ENCODE results near the gene TEK. TPM values are rescaled to one million over a fixed set of nuclear protein-coding genes. Genes with fewer than 3 reads are reported as not detected.

The TEK gene
- 0.04 and 0.05 TPM in 2 replicates for polyA plus RNA-seq (2011; rRNA removed)
- not detected in 2 replicates for polyA plus RNA-seq (2012; cell fraction: cytosol; rRNA removed)
- polyA plus RNA-seq (2012; cell fraction: nucleus; rRNA removed) = not detected in 2 replicates
- polyA plus RNA-seq (2017; fragmentation: RNase III; extraction: RNeasy Plus Mini Kit Qiagen cat#74134 plus additional on column Dnase treatment) = 0.04 TPM in 1 of 3 replicates, not detected in the others
- polyA minus RNA-seq (2011; rRNA and poly(A)+ RNA removed) = 0.05 TPM in 1 of 2 replicates, not detected in the other

DNA sequence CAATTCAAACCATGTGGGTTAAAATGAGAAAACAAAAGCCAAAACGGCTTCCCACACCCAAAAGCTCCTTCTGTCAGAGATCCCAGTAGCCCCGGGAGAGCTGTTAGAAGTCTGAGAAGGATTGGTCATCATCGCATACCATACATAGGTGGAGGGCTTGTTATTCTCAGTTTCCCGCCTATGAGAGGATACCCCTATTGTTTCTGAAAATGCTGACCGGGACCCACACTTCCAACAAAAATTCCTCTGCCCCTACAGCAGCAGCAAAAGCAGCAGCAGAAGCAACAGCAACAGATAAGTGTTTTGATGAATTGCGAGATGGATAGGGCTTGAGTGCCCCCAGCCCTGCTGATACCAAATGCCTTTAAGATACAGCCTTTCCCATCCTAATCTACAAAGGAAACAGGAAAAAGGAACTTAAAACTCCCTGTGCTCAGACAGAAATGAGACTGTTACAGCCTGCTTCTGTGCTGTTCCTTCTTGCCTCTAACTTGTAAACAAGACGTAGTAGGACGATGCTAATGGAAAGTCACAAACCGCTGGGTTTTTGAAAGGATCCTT is at the start of gene TEK:
TSS of gene TEK (plus strand) at position 245 of the 561 bp plus-strand sequence. CDS start 366 bp downstream, outside the sequence.
- no peak for FAIRE-seq
- CTCF ChIA-PET = interaction anchor here (1.2 kb wide), 1 partner anchor 9 kb away, joined by 3 read pairs; no protein-coding TSS in a partner anchor

DNA sequence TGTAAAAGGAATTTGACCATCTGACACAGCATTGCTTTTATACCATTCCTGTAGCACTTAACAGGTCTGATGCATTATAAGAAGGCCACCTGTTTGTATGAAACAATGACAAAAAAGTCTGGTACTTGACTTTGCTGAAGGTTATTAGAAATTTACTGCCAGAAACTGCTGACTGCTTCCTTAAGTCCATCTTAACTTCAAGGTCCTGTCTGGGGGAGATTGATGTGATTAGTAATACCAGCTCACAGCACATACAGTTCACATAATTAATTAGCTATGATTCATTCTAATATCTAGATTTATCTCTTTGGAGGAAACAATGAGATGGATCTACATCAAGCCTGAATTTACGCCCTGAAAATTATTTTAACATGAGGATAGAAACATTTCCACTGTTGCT is 49.6 kb upstream of the TEK start:
- no peak overlapping the region for H3K4me2 ChIP-seq
- WGBS (ENCODE audit: missing lambda C conversion rate) = 100% methylated on average over 1 of the region's 1 CpG
- H3K27ac ChIP-seq = no peak overlapping the region
- ATAC-seq (no peak), FAIRE-seq (no peak), DNase-seq (ENCODE audit: low read depth in 1 of 2, low spot score in 1 of 2) (no peak)
- peaks cover 6% of the 10 kb centered on the region; the same call in 2 of the 3 replicates for H3K4me1 ChIP-seq
- H3K9me3 ChIP-seq = no peaks in the 10 kb centered on the region
- CTCF ChIA-PET = interaction anchor here (1.0 kb wide), 1 partner anchor 17 kb away, joined by 3 read pairs; no protein-coding TSS in a partner anchor
- no peak overlapping the region for H3K4me3 ChIP-seq
- POLR2A ChIA-PET = no interaction called here
- TF ChIP-seq ESRRA (IDR thresholded peaks at IDR 0.05; ENCODE audit: borderline replicate concordance, low read length) (no peak), CHD2 (IDR thresholded peaks at IDR 0.05; ENCODE audit: low read length, partially characterized antibody) (no peak), HMGXB4 (CRISPR knock-in tag; IDR thresholded peaks at IDR 0.05; ENCODE audit: borderline replicate concordance) (no peak), MAZ (IDR thresholded peaks at IDR 0.05; ENCODE audit: borderline replicate concordance, low read depth, low read length) (no peak), NR3C1 (IDR thresholded peaks at IDR 0.05) (no peak), HOXB5 (CRISPR knock-in tag; IDR thresholded peaks at IDR 0.05) (no peak), HOXA7 (CRISPR knock-in tag; IDR thresholded peaks at IDR 0.05) (no peak), KDM1A (IDR thresholded peaks at IDR 0.05; ENCODE audit: low read depth) (no peak), EP300 (IDR thresholded peaks at IDR 0.05) (no peak), USF2 (IDR thresholded peaks at IDR 0.05) (no peak), EHF (CRISPR knock-in tag; IDR thresholded peaks at IDR 0.05) (no peak), HOXB13 (CRISPR knock-in tag; IDR thresholded peaks at IDR 0.05; ENCODE audit: low read depth) (no peak)

More for the DNA sequence above, at the start of gene TEK:
- Histone ChIP-seq H3K4me3 (no peak within 1 kb of the TSS), H3K4me2 (no peak within 1 kb of the TSS), H3K27ac (no peak within 1 kb of the TSS), H3K4me1 (no peaks in the 10 kb centered on the region), H3K9me3 (no peaks in the 10 kb centered on the region)
- DNase-seq (ENCODE audit: low read depth in 1 of 2, low spot score in 1 of 2) = no peak
- POLR2A ChIA-PET = no interaction called here
- TF ChIP-seq MAX (IDR thresholded peaks at IDR 0.05) (no peak), POLR2A (IDR thresholded peaks at IDR 0.05; ENCODE audit: low read length) (no peak), PHF8 (IDR thresholded peaks at IDR 0.05; ENCODE audit: borderline replicate concordance, low read depth) (no peak), CBX2 (IDR thresholded peaks at IDR 0.05; ENCODE audit: borderline replicate concordance, low read depth) (no peak), RFX5 (IDR thresholded peaks at IDR 0.05) (no peak), FOSB (CRISPR knock-in tag; IDR thresholded peaks at IDR 0.05) (no peak), CTCF (IDR thresholded peaks at IDR 0.05) (no peak), ZC3H11A (IDR thresholded peaks at IDR 0.05) (no peak), HOXA7 (CRISPR knock-in tag; IDR thresholded peaks at IDR 0.05) (no peak), MAFK (IDR thresholded peaks at IDR 0.05; ENCODE audit: partially characterized antibody) (no peak), TP53 (CRISPR knock-in tag; IDR thresholded peaks at IDR 0.05) (no peak), KDM5A (IDR thresholded peaks at IDR 0.05) (no peak), BHLHE40 (IDR thresholded peaks at IDR 0.05; ENCODE audit: low read depth, low read length) (no peak), NPAS2 (CRISPR knock-in tag; IDR thresholded peaks at IDR 0.05; ENCODE audit: borderline replicate concordance) (no peak), FOSL2 (IDR thresholded peaks at IDR 0.05) (no peak), FOSL2 (CRISPR knock-in tag; IDR thresholded peaks at IDR 0.05) (no peak), NFE2L2 (conservative IDR thresholded peaks at IDR 0.05; ENCODE audit: low read length) (no peak), USF2 (IDR thresholded peaks at IDR 0.05) (no peak), RAD21 (conservative IDR thresholded peaks at IDR 0.05 in 1 of 2, IDR thresholded peaks at IDR 0.05 in 1 of 2) (no peak)
- TF ChIP-seq, protein P1, sequence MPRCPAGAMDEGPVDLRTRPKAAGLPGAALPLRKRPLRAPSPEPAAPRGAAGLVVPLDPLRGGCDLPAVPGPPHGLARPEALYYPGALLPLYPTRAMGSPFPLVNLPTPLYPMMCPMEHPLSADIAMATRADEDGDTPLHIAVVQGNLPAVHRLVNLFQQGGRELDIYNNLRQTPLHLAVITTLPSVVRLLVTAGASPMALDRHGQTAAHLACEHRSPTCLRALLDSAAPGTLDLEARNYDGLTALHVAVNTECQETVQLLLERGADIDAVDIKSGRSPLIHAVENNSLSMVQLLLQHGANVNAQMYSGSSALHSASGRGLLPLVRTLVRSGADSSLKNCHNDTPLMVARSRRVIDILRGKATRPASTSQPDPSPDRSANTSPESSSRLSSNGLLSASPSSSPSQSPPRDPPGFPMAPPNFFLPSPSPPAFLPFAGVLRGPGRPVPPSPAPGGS (IDR thresholded peaks at IDR 0.05) = no peak
- TF ChIP-seq, protein P2, sequence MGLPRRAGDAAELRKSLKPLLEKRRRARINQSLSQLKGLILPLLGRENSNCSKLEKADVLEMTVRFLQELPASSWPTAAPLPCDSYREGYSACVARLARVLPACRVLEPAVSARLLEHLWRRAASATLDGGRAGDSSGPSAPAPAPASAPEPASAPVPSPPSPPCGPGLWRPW (IDR thresholded peaks at IDR 0.05) = no peak
- ATAC-seq = no peak
- WGBS (ENCODE audit: missing lambda C conversion rate) = 81% methylated on average over 9 of the region's 9 CpGs
